HepG2 (cell line): Measurements from ENCODE around the gene MRPL28. TPM values are rescaled to one million over a fixed set of nuclear protein-coding genes. Genes with fewer than 3 reads are reported as not detected.
A peak's percentile ranks its signal among the peaks of the same experiment; 100 is the strongest.
"Not testable (repeated sequence)": the region's sequence is repeated elsewhere in the genome, so short reads cannot be mapped to it uniquely, and the experiment has no call there.

Source experiments
- ATAC-seq: fragments of 200-7000 bp; cut with Tn5 transposase; 3 replicates; pipeline ENCODE4 v1.9.1; 2020; ENCODE audit warnings: mild to moderate bottlenecking, moderate library complexity
- BruUV-seq: library from RNA; stranded (reverse); fragments of 400-500 nt; replicated peaks from 2 replicates; lab custom pipeline; 2021; lab: Mats Ljungman, UMichigan
- CTCF ChIA-PET: fragments of 300-600 bp; formaldehyde crosslinking; extraction: SDS; loops from one replicate; lab custom pipeline; 2021; ENCODE audit warnings: low total read pairs, inconsistent platforms, low intra/inter-chr PET ratio; lab: Yijun Ruan, JAX
- POLR2A ChIA-PET: fragments of 350-600 bp; sonication (Branson Sonifier 250); formaldehyde crosslinking; loops from one replicate; lab custom pipeline; 2020; ENCODE audit warnings: antibody characterized with exemption, inconsistent platforms; lab: Yijun Ruan, JAX
- DNase-seq: peaks from one replicate; pipeline ENCODE4 v3.0.0-alpha.2; 2015; ENCODE audit warnings: low spot score
- FAIRE-seq: peaks from 3 replicates; lab custom pipeline; 2011; peaks lifted over from hg19 to GRCh38; lab: Jason Lieb, UNC
- H2AFZ ChIP-seq: one replicate; pipeline ENCODE4 v1.6.1; 2011; ENCODE audit warnings: low read length, inconsistent platforms
- H3K27ac ChIP-seq: fragments of 300-600 bp; 3 replicates; pipeline ENCODE4 v1.8.0; 2011; ENCODE audit warnings: mixed run types, mild to moderate bottlenecking, mixed read lengths, low read length, inconsistent platforms; ENCODE audit not compliant: insufficient read depth; ENCODE audit errors: extremely low read length
- H3K27me3 ChIP-seq, 2 experiments: fragments of 200-600 bp in 1 of 2; 2 replicates in 1 of 2; 3 replicates in 1 of 2; pipeline versions ENCODE4 v1.6.0 to v1.8.0; 2011; ENCODE audit warnings: low read length in 2 of 2, mild to moderate bottlenecking in 2 of 2, moderate library complexity in 2 of 2, inconsistent platforms in 1 of 2; ENCODE audit not compliant: insufficient read depth in 2 of 2, control insufficient read depth in 1 of 2
- H3K36me3 ChIP-seq, 2 experiments: fragments of 200-600 bp in 1 of 2; replicated peaks in 1 of 2; 2 replicates in 1 of 2; 3 replicates in 1 of 2; pipeline versions ENCODE4 v1.5.1 to v1.8.0; 2011; ENCODE audit warnings: low read length in 2 of 2, inconsistent platforms in 1 of 2; ENCODE audit not compliant: insufficient read depth in 2 of 2, control insufficient read depth in 1 of 2
- H3K4me1 ChIP-seq: 2 replicates; pipeline ENCODE4 v1.5.1; 2012; ENCODE audit warnings: low read length, inconsistent platforms; ENCODE audit not compliant: insufficient read depth
- H3K4me2 ChIP-seq: 2 replicates; pipeline ENCODE4 v1.6.0; 2011; ENCODE audit warnings: low read depth, low read length, inconsistent platforms
- H3K4me3 ChIP-seq, 3 experiments: fragments of 200-600 bp in 1 of 3; sonication (generic), shearing (Covaris generic) in 1 of 3; replicated peaks in 1 of 3; 2 replicates each; pipeline ENCODE4 v1.5.1; 2011 to 2016; ENCODE audit warnings: low read length in 3 of 3, inconsistent platforms in 2 of 3, low read depth in 2 of 3, mild to moderate bottlenecking in 2 of 3, control low read depth in 1 of 3, mixed read lengths in 1 of 3; ENCODE audit not compliant: insufficient read depth in 1 of 3
- H3K79me2 ChIP-seq: one replicate; pipeline ENCODE4 v1.6.1; 2011; ENCODE audit warnings: low read length, inconsistent platforms; ENCODE audit not compliant: insufficient read depth
- H3K9ac ChIP-seq: 2 replicates; pipeline ENCODE4 v1.6.0; 2011; ENCODE audit warnings: mild to moderate bottlenecking, low read depth, low read length, inconsistent platforms; ENCODE audit not compliant: insufficient read depth
- H3K9me3 ChIP-seq: 2 replicates; pipeline ENCODE4 v1.5.1; 2012; ENCODE audit warnings: mild to moderate bottlenecking, low read length
- H4K20me1 ChIP-seq: 2 replicates; pipeline ENCODE4 v1.6.0; 2011; ENCODE audit warnings: inconsistent platforms, mild to moderate bottlenecking, low read length, moderate library complexity; ENCODE audit not compliant: insufficient read depth
- ATF7-NPFF ChIP-seq: sonication (generic); formaldehyde crosslinking; IDR thresholded peaks from 2 replicates; pipeline ENCODE4 v1.8.1; 2023; ENCODE audit warnings: mild to moderate bottlenecking, low read depth, missing genetic modification reagents, moderate library complexity
- ZNF12 ChIP-seq: sonication (generic); formaldehyde crosslinking; IDR thresholded peaks from 2 replicates; pipeline ENCODE4 v1.5.0; 2020; ENCODE audit warnings: missing genetic modification reagents
- ZSCAN21 ChIP-seq: sonication (generic); formaldehyde crosslinking; IDR thresholded peaks from 2 replicates; pipeline ENCODE4 v1.8.0; 2022; ENCODE audit warnings: mild to moderate bottlenecking, missing genetic modification reagents, moderate library complexity, borderline replicate concordance
- WGBS: methylation state at CpG from one replicate; pipeline ENCODE4 v1.1.6; 2017; ENCODE audit warnings: low lambda C conversion rate; 5-methylcytosine and 5-hydroxymethylcytosine counted together
- in situ Hi-C: cut with HindIII; loops from 2 replicates; pipeline ENCODE4 v1.10.0; 2017; ENCODE audit warnings: low pct_unique_long_range_greater_than_20kb; ENCODE audit not compliant: extremely low pct_ligation_motif_present
- intact Hi-C: fragments of 100-400 bp; cut with micrococcal nuclease; formaldehyde crosslinking; loops from one replicate; pipeline ENCODE4 v1.10.0; 2022; ENCODE audit not compliant: unreplicated experiment
- polyA plus RNA-seq, 8 experiments: library from polyadenylated mRNA; depleted of rRNA in 3 of 8; stranded (reverse) in 7 of 8; unstranded in 1 of 8; fragments of >200 nt; fragmentation: Illumina TruSeq in 4 of 8; extraction: Trizol in 4 of 8; gene quantifications; 2 replicates each; pipeline versions ENCODE4 v1.2.1 to v1.2.3, GENCODE V29; 2011 to 2016; ENCODE audit warnings: low read depth in 4 of 8, missing spikeins in 1 of 8, mixed read lengths in 1 of 8; ENCODE audit not compliant: insufficient read depth in 1 of 8
- total RNA-seq, 5 experiments: library from RNA; depleted of rRNA; stranded (reverse); fragments of >200 nt; fragmentation: Illumina TruSeq; extraction: Trizol; gene quantifications; 2 replicates each; pipeline ENCODE4 v1.2.3, GENCODE V29; 2016; ENCODE audit warnings: low read depth in 1 of 5

Gene MRPL28
- total and polyA plus RNA-seq, 2 of the 13 experiments (the other 11 are each of a cell fraction or from before 2014, with no cell fraction given): 114 to 135 TPM

DNA sequence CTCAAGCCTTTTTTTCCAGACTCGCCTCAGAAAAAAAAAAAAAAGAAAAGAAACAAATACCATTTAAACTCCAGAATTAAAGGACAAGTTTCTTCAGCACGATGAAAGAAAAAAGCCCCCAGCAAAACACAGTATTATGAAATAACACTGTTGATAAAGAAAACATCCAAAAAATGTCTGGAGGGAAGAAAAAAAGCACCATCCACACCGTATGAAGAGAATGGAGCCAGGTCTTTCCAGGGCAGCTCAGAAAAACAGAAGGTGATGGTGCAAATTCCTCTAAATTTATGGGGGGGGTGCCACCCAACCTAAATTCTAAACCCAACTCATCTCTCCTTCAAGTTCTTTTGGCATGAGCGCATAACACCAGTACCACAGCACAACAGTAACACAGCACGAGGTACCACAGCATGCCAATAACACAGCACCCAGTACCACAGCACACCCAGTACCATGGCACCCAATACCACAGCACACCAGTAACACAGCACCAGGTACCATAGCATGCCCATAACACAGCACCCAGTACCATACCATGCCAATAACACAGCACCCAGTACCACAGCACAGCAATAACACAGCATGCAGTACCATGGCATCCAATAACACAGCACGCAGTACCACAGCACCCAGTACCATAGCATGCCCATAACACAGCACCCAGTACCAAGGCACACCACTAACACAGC, 36.8 kb downstream of the MRPL28 start:
- Histone ChIP-seq H2AFZ (no peak overlapping the region), H3K9ac (no peak overlapping the region), H3K79me2 (peaks cover 87% of the 10 kb centered on the region), H3K36me3 (peaks cover 0 to 2% of the 10 kb centered on the region in 2 experiments; a peak in 1 of 5 replicates), H3K4me2 (no peak overlapping the region), H4K20me1 (peaks cover 42% of the 10 kb centered on the region), H3K4me1 (peaks cover 70% of the 10 kb centered on the region), H3K9me3 (no peaks in the 10 kb centered on the region), H3K4me3 (no peak overlapping the region), H3K27me3 (no peaks in the 10 kb centered on the region), H3K27ac (no peak overlapping the region)
- no peak for FAIRE-seq
- ATAC-seq: no peak
- CTCF ChIA-PET: no interaction called here
- WGBS: 57% methylated on average over 4 of the region's 6 CpGs
- POLR2A ChIA-PET: interaction anchor here (0.7 kb wide), 1 partner anchor 12 kb away, joined by 3 read pairs; no protein-coding TSS in a partner anchor
- BruUV-seq: no TSS peak
- no peak for DNase-seq
- in situ Hi-C loops: no loop called here
- TF ChIP-seq ZSCAN21 (peak; percentile 100), ATF7-NPFF (CRISPR knock-in tag) (no peak), ZNF12 (0 out of 2 replicates have a peak, but pooled peaks have one; percentile 15)
- intact Hi-C loops: no loop called here

DNA sequence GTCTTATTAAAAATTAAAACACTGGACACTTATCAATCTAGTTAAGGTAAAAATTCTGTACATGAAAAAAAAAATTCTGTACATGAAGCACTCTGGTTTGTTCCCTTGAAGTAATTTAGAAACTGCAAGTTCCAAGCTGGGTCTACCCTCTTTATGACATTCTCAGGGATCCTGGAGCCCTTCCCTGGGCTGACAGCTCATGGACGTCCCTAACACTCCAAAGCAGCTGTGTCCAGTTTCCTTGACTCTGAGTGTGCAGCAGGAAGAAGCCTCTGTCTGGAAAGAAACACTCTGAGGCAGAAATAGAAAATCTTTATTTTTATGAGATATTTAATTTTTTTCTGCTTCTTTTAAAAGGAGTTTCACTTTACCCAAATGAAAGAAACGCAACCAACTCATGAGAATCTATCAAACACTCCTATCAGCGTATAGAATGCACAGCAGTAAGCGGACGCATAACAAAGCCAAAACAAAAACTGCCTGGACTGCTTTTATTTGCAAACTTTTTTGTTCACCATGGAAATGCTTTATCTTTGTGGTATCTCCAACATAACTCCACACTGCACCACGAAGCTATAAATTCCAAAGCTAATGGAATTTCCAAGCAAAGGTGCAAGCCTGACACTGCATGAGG, 39.0 kb downstream of the MRPL28 start:
- DNase-seq, H2AFZ ChIP-seq, H3K9me3 ChIP-seq, H3K4me2 ChIP-seq, H3K27me3 ChIP-seq, ATAC-seq, in situ Hi-C loops, CTCF ChIA-PET, H3K9ac ChIP-seq, H3K4me3 ChIP-seq, H3K36me3 ChIP-seq, BruUV-seq, FAIRE-seq, intact Hi-C loops: not testable (repeated sequence)
- H4K20me1 ChIP-seq: peaks cover 36% of the 10 kb centered on the region
- WGBS: 87% methylated on average over 6 of the region's 6 CpGs
- H3K4me1 ChIP-seq: peaks cover 62% of the 10 kb centered on the region
- H3K27ac ChIP-seq: peak overlapping the region; percentile 43
- peaks cover 81% of the 10 kb centered on the region for H3K79me2 ChIP-seq
- POLR2A ChIA-PET: interaction anchor here (1.0 kb wide), 1 partner anchor 11 kb away, joined by 3 read pairs; no protein-coding TSS in a partner anchor
